RWPE2 (cell line): ENCODE results near the gene BUD13.

Experiments
- ATAC-seq: fragments of 200-7000 bp; cut with Tn5 transposase; 3 replicates; pipeline ENCODE4 v1.9.1; 2021; ENCODE audit warnings: low read depth
- DNase-seq: peaks from one replicate; pipeline ENCODE4 v3.0.0-alpha.2; 2020; ENCODE audit warnings: low spot score
- H3K27ac ChIP-seq: fragments of 450-650 bp; 2 replicates; pipeline ENCODE4 v1.5.1; 2017; ENCODE audit warnings: mild to moderate bottlenecking; ENCODE audit not compliant: poor library complexity, severe bottlenecking
- H3K27me3 ChIP-seq: fragments of 250-450 bp; sonication (Bioruptor Pico); 2 replicates; pipeline ENCODE4 v1.5.1; 2021; ENCODE audit warnings: mild to moderate bottlenecking, moderate library complexity; ENCODE audit not compliant: insufficient read depth, poor library complexity, severe bottlenecking
- H3K36me3 ChIP-seq: fragments of 250-450 bp; sonication (Bioruptor Pico); 2 replicates; pipeline ENCODE4 v1.5.1; 2020; ENCODE audit warnings: low read depth, mild to moderate bottlenecking, moderate library complexity
- H3K4me1 ChIP-seq: fragments of 250-450 bp; sonication (Bioruptor Pico); 2 replicates; pipeline ENCODE4 v1.5.1; 2021; ENCODE audit warnings: mild to moderate bottlenecking, moderate library complexity; ENCODE audit not compliant: insufficient read depth, poor library complexity, severe bottlenecking
- H3K4me3 ChIP-seq: fragments of 250-450 bp; sonication (Bioruptor Pico); 2 replicates; pipeline ENCODE4 v1.5.1; 2021; ENCODE audit warnings: mild to moderate bottlenecking, moderate library complexity; ENCODE audit not compliant: severe bottlenecking
- H3K9me3 ChIP-seq: fragments of 250-450 bp; sonication (Bioruptor Pico); 2 replicates; pipeline ENCODE4 v1.5.1; 2021; ENCODE audit warnings: mild to moderate bottlenecking, moderate library complexity; ENCODE audit not compliant: severe bottlenecking
- TF ChIP-seq, protein P1 (sequence below): fragments of 450-650 bp; IDR thresholded peaks from one replicate; pipeline ENCODE4 v1.5.1; 2017; ENCODE audit warnings: mild to moderate bottlenecking, moderate library complexity; ENCODE audit not compliant: poor library complexity, severe bottlenecking

BUD13 gene

DNA sequence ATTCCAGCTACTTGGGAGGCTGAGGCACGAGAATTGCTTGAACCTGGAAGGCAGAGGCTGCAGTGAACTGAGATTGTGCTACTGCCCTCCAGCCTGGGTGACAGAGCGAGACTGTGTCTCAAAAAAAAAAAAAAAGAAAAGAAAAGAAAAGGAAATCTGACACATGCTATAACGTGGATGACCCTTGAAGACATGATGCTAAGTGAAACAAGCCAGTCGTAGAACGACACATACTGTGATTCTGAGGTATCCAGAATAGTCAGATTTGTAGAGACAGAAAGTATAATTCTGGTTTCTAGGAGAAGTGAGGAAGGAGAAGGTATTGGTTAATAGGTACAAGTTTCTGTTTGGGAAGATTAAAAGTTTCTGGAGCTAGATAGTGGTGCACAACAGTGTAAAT, 25.6 kb upstream of the BUD13 start:
- no peak for DNase-seq
- peaks cover 2% of the 10 kb centered on the region for H3K4me1 ChIP-seq
- H3K27ac ChIP-seq: no peak overlapping the region
- H3K4me3 ChIP-seq: no peak overlapping the region
- H3K36me3 ChIP-seq: no peaks in the 10 kb centered on the region
- no peaks in the 10 kb centered on the region for H3K9me3 ChIP-seq
- ATAC-seq: no peak
- TF ChIP-seq, protein P1, sequence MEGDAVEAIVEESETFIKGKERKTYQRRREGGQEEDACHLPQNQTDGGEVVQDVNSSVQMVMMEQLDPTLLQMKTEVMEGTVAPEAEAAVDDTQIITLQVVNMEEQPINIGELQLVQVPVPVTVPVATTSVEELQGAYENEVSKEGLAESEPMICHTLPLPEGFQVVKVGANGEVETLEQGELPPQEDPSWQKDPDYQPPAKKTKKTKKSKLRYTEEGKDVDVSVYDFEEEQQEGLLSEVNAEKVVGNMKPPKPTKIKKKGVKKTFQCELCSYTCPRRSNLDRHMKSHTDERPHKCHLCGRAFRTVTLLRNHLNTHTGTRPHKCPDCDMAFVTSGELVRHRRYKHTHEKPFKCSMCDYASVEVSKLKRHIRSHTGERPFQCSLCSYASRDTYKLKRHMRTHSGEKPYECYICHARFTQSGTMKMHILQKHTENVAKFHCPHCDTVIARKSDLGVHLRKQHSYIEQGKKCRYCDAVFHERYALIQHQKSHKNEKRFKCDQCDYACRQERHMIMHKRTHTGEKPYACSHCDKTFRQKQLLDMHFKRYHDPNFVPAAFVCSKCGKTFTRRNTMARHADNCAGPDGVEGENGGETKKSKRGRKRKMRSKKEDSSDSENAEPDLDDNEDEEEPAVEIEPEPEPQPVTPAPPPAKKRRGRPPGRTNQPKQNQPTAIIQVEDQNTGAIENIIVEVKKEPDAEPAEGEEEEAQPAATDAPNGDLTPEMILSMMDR: no peak
- no peaks in the 10 kb centered on the region for H3K27me3 ChIP-seq

DNA sequence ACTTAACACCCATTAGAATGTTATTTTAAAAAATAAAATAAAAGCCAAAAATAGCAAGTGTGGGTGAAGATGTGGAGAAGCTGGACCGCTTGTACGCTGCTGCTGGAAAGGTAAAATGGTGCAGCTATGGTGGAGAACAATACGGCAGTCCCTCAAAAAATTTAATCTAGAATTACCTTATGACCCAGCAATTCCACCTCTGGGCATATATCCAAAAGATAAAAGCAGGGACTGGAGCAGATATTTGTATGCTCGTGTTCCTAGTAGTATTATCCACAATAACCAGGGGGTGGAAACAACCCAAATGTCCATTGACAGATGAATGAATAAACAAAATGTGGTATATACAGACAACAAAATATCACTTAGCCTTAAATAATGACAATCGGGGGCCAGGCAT, 25.0 kb upstream of the BUD13 start:
- Histone ChIP-seq H3K4me1 (peaks cover 7% of the 10 kb centered on the region), H3K36me3 (no peaks in the 10 kb centered on the region), H3K27ac (no peak overlapping the region), H3K4me3 (no peak overlapping the region), H3K27me3 (no peaks in the 10 kb centered on the region), H3K9me3 (no peaks in the 10 kb centered on the region)
- ATAC-seq (no peak), DNase-seq (no peak)
- TF ChIP-seq, protein P1: no peak

DNA sequence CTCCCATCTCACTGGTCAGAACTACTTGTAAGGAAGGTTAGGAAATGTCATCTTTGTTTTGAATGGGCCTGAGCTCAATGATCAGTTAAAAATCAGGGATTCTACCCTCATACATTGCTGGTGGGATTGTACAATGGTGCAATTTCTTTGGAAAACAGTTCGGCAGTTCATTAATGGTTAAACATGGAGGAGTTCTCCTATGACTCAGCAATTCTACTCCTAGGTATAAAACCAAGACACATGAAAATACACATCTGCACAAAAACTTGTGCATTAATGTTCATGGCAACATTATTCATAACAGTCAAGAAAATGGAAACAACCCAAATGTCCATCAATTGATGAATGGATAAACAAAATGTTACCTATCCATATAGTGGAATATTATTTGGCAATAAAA, 23.8 kb upstream of the BUD13 start:
- peaks cover 7% of the 10 kb centered on the region for H3K4me1 ChIP-seq
- TF ChIP-seq, protein P1: no peak
- H3K36me3 ChIP-seq: no peaks in the 10 kb centered on the region
- no peaks in the 10 kb centered on the region for H3K9me3 ChIP-seq
- no peak overlapping the region for H3K27ac ChIP-seq
- H3K4me3 ChIP-seq: no peak overlapping the region
- no peak for ATAC-seq
- DNase-seq: no peak
- H3K27me3 ChIP-seq: no peaks in the 10 kb centered on the region

DNA sequence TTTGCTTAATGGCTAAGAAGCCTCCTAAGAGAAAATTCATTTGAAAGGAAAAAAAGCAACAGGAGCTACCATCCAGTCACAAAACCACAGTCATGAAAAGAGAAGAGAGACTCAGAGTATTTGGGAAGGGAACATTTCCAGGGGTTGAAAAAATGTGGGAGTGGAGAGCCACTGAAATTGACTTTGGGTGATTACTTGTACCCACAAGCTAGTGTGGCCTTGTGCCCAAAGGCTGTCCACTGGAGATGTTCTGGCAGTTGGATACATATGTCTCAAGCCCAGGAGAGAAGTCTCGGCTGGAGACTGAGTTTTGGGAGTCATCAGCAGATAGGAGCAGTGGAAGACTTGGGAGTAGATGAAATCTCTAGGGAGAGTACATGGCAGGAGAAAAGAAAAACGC, 22.1 kb upstream of the BUD13 start:
- DNase-seq: no peak
- ATAC-seq: no peak
- H3K9me3 ChIP-seq: no peaks in the 10 kb centered on the region
- no peaks in the 10 kb centered on the region for H3K27me3 ChIP-seq
- H3K4me1 ChIP-seq: peaks cover 7% of the 10 kb centered on the region
- H3K4me3 ChIP-seq: no peak overlapping the region
- no peaks in the 10 kb centered on the region for H3K36me3 ChIP-seq
- TF ChIP-seq, protein P1: no peak
- no peak overlapping the region for H3K27ac ChIP-seq

DNA sequence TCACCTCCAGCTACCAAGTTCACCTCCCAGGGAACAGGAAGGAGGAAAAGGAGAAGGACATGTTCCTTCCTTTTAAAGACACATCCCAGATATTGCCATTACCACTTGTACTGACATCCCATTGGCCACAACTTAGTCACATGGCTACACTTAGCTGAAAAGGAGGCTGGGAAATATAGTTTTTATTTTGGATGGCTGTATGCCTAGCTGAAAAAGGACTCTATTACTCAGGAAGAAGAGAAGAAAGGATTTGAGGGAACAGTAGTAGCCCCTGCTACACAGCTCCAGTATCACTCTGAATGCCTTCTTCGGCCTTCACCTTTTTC, 20.9 kb upstream of the BUD13 start:
- H3K9me3 ChIP-seq: no peaks in the 10 kb centered on the region
- H3K4me3 ChIP-seq: no peak overlapping the region
- peaks cover 7% of the 10 kb centered on the region for H3K4me1 ChIP-seq
- ATAC-seq: no peak
- TF ChIP-seq, protein P1: no peak
- H3K36me3 ChIP-seq: no peaks in the 10 kb centered on the region
- no peaks in the 10 kb centered on the region for H3K27me3 ChIP-seq
- H3K27ac ChIP-seq: no peak overlapping the region
- no peak for DNase-seq
